Lower leg skin (tissue), 4 donors: ENCODE data around the gene FARP1. TPM values are rescaled to one million over a fixed set of nuclear protein-coding genes. Genes with fewer than 3 reads are reported as not detected.

Source experiments
- DNase-seq, 2 donors: peaks; one replicate each; pipeline ENCODE4 v3.0.0-alpha.2; 2019; ENCODE audit warnings: low spot score in 2 of 2
- H3K4me3 ChIP-seq: fragments of 200-600 bp; sonication (generic); 2 replicates; pipeline ENCODE4 v1.5.1; 2017; ENCODE audit warnings: mild to moderate bottlenecking, low read depth; ENCODE audit not compliant: poor library complexity, severe bottlenecking
- CTCF ChIP-seq, 3 donors: fragments of 450-650 bp; IDR thresholded peaks; one replicate each; pipeline ENCODE4 v1.5.1; 2016; ENCODE audit warnings: antibody characterized with exemption in 3 of 3, mild to moderate bottlenecking in 3 of 3, moderate library complexity in 2 of 3
- POLR2A ChIP-seq, 2 donors: fragments of 450-650 bp; IDR thresholded peaks; one replicate each; pipeline ENCODE4 v1.6.1; 2016 to 2017; ENCODE audit warnings: antibody characterized with exemption in 2 of 2, mild to moderate bottlenecking in 1 of 2, moderate library complexity in 1 of 2
- WGBS, 2 donors: methylation state at CpG; one replicate each; pipeline ENCODE4 v1.1.5; 2018; 5-methylcytosine and 5-hydroxymethylcytosine counted together
- intact Hi-C: fragments of 100-400 bp; cut with DNase I; formaldehyde crosslinking; loops from one replicate; pipeline ENCODE4 v1.15.0; 2023; ENCODE audit warnings: low total_unique reads
- total RNA-seq, 4 donors: library from RNA; depleted of rRNA; stranded (reverse); fragments of >200 nt; gene quantifications; one replicate each; pipeline ENCODE4 v1.1.0, GENCODE V29; 2016

Gene FARP1
- total RNA-seq, 4 donors from 2014 or later = 4.9 to 26.2 (median 13.3) TPM

- intact Hi-C loops = no loop called here
- no peak for DNase-seq
These were observed 162.8 kb downstream of the FARP1 start for GRCh38 chr13:98305670-98306069.

GRCh38 chr13:98307463-98308085, 164.7 kb downstream of the FARP1 start:
- no peak overlapping the region for H3K4me3 ChIP-seq
- TF ChIP-seq CTCF (IDR thresholded peaks at IDR 0.05) (no peak), POLR2A (IDR thresholded peaks at IDR 0.05) (no peak)
- 54 to 69% methylated on average over 16 of the region's 16 CpGs for WGBS, 2 donors
- intact Hi-C loops = no loop called here
- no peak for DNase-seq

More at GRCh38 chr13:98305670-98306069, 162.8 kb downstream of the FARP1 start:
- WGBS, 2 donors = 71 to 73% methylated on average over 4 of the region's 4 CpGs
- no peak overlapping the region for H3K4me3 ChIP-seq
- TF ChIP-seq CTCF (IDR thresholded peaks at IDR 0.05) = no peak
- no peak for TF ChIP-seq POLR2A (IDR thresholded peaks at IDR 0.05)

- TF ChIP-seq POLR2A (IDR thresholded peaks at IDR 0.05) = no peak
- no peak for TF ChIP-seq CTCF (IDR thresholded peaks at IDR 0.05)
- DNase-seq = no peak
- whole genome bisulfite sequencing, 2 donors = 76 to 86% methylated on average over 20 of the region's 20 CpGs
- intact Hi-C loops = no loop called here
- H3K4me3 ChIP-seq = no peak overlapping the region
These were observed 165.4 kb downstream of the FARP1 start for GRCh38 chr13:98308086-98308911.

- DNase-seq = no peak
- intact Hi-C loops = no loop called here
- TF ChIP-seq POLR2A (IDR thresholded peaks at IDR 0.05) (no peak), CTCF (IDR thresholded peaks at IDR 0.05) (no peak)
- H3K4me3 ChIP-seq = no peak overlapping the region
- 83 to 85% methylated on average over 21 of the region's 21 CpGs for WGBS, 2 donors
These were observed 166.9 kb downstream of the FARP1 start for GRCh38 chr13:98309569-98310335.

GRCh38 chr13:98310485-98311199, 167.7 kb downstream of the FARP1 start:
- no peak overlapping the region for H3K4me3 ChIP-seq
- no peak for DNase-seq
- 89 to 94% methylated on average over 2 of the region's 2 CpGs for WGBS, 2 donors
- TF ChIP-seq POLR2A (IDR thresholded peaks at IDR 0.05) (no peak), CTCF (IDR thresholded peaks at IDR 0.05) (no peak)
- intact Hi-C loops = no loop called here
